Retinal pigment epithelial cell (primary cell): ENCODE measurements around the gene NRAS.

Experiments used
- DNase-seq: peaks from one replicate; pipeline ENCODE4 v3.0.0-alpha.2; 2010; ENCODE audit warnings: low read depth
- H3K4me3 ChIP-seq: 2 replicates; pipeline ENCODE4 v1.5.1; 2011; ENCODE audit warnings: mild to moderate bottlenecking, low read length, control low read depth, moderate library complexity
- TF ChIP-seq, protein P1 (sequence below): conservative IDR thresholded peaks from 2 replicates; pipeline ENCODE4 v1.5.1; 2011; ENCODE audit warnings: low read depth, low read length, control low read depth, inconsistent platforms

Gene NRAS

DNA sequence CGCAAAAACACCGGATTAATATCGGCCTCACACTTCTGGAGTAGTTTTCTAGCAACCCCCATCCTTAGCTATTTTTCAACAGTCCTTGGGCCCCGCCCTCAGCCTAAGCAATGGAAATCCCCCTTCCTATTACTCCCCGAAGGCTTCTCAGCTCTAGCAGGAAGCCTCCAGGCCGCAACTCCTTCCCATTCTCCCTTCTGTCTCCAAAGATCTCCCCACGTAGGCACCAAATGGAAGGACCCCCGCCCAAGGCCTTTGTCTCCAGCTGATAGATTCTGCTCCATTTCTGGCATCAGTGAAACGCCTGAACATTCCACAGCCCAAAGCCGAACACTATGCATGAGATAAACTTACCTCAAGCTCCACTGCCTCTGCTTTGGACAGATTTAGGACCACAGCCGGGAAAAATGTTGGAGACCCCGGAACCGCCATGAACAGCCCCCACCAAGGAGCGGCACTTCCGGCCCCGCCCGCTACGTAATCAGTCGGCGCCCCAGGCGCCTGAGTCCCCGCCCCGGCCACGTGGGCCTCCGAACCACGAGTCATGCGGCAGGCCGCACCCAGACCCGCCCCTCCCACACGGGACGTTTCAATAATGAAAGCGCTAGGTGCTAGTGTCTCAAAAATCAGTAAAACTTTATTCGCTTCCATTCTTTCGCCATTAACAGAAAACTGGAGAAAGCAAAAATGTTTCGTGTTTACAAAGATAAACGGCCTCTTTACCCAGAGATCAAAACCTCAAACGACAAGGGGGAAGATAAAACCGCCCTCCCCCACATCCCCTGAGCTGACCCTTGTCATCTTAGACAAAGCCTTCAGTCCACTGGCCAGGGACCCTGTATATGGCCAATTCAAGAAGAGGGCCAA, at the start of gene NRAS:
Gene NRAS (minus strand): TSS at position 468 of the 867 bp plus-strand sequence. CDS start 611 bp downstream, outside the sequence.
- peak within 1 kb of the TSS; percentile 100 for H3K4me3 ChIP-seq
- TF ChIP-seq, protein P1, sequence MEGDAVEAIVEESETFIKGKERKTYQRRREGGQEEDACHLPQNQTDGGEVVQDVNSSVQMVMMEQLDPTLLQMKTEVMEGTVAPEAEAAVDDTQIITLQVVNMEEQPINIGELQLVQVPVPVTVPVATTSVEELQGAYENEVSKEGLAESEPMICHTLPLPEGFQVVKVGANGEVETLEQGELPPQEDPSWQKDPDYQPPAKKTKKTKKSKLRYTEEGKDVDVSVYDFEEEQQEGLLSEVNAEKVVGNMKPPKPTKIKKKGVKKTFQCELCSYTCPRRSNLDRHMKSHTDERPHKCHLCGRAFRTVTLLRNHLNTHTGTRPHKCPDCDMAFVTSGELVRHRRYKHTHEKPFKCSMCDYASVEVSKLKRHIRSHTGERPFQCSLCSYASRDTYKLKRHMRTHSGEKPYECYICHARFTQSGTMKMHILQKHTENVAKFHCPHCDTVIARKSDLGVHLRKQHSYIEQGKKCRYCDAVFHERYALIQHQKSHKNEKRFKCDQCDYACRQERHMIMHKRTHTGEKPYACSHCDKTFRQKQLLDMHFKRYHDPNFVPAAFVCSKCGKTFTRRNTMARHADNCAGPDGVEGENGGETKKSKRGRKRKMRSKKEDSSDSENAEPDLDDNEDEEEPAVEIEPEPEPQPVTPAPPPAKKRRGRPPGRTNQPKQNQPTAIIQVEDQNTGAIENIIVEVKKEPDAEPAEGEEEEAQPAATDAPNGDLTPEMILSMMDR = no peak
- DNase-seq = peak; percentile 67

DNA sequence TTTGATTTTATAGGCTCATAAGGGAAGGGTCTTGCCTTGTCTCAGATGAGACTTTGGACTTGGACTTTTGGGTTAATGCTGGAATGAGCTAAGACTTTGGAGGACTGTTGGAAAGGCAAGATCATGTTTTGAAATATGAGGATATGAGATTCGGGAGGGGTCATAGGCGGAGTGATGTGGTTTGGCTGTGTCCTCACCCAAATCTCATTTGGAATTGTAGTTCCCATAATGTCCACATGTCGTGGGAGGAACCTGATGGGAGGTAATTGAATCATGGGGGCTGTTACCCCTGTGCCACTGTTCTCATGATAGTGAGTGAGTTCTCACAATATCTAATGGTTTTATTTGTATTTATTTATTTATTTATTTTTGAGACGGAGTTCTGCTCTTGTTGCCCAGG, 48.1 kb upstream of the NRAS start:
- H3K4me3 ChIP-seq = no peak overlapping the region
- TF ChIP-seq, protein P1 = no peak
- no peak for DNase-seq

DNA sequence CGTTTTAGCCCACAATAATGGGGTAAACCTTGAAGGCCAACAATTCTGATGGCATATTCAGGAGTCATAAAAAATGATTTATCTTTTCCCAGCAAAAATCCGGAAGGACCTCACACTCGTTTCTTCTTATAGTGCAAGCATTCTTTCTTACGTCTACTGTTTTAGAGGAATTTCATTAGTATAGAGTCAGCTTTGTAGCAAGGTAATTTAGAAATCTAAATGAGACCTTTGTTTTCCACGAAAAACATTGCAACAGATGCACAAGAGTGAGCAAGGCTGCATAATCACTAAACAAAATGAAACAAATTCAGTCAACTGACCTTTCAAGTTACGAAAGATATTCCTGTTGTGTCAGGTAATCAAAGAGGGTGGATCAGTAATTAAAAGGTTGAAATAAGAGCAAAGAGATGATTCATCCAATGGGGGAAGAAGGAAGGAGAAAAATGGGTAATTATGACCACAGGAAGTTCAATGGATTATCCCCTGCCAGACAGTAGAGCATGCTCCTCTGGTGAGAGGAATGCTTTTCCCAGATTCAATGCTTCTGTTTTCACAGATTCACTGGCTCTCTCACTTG, 41.8 kb upstream of the NRAS start:
- DNase-seq = no peak
- H3K4me3 ChIP-seq = peak overlapping the region; percentile 100
- TF ChIP-seq, protein P1 = no peak

DNA sequence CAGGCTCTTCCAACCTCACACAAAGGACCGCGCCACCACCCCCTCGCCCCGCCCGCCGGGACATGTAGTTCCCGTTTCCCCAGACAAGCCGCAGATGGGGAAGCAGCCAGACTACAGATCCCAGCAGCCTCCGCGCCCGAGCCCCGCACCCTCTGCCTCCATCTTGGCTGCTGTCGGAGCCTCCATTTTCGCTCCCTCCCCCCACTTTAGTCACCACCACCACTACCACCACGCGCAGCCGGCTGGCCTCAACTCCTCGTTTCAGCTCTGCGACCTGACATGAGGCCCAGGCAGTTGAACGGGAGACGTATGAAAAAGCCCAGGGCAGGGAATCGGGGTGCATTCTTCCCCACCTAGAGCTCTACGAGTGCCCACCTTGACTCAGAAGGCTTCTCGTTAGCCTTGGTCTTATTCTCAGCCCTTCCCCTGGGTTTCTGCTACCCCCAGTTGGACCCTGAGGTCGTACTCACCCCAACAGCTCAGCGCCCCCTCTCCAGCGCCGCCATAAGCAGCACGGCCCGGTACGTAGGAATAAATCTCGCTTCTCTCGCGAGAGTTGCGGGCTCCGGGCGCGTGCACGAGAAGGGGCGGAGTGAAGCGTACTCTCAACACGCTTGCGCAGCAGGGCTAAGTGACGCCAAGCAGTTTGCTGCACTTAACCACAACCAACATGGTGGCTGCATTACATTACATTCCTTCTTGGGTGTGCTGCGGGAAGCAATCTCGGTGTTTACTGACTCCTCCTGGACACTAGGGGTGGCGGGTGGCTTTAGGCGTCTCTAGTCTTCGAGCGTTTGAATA, 41.1 kb upstream of the NRAS start, which contains the start of gene CSDE1:
Gene CSDE1 (minus strand): TSS at position 530 of the 801 bp plus-strand sequence. CDS start 18,094 bp downstream, outside the sequence.
- TF ChIP-seq, protein P1 = peak; percentile 72
- DNase-seq = peak; percentile 96
- peak within 1 kb of the TSS; percentile 100 for H3K4me3 ChIP-seq

DNA sequence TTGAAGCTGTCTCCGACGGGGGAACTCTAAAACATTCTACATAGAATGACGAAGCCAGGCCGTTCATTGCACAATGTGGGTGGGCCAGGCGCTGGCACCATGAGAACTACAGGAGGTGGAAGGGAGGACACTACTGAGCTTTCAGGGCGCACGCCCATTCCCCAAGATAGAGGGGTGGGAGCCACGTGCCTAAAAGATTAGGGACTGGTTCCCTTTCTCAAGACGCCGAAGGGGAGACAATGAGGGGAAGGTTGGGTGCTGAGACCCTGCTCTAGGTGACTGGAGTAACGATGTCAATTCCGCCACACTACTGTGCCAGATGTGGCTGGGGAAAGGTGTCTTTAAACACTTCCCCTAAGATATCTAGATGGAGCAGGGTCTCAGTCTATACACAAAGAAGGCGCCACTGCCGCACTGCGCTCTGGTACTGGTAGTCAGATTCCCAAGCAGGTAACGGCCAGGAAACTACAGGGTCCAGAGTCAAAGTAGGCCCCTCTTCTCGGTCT, 40.4 kb upstream of the NRAS start:
- no peak for DNase-seq
- peak overlapping the region; percentile 100 for H3K4me3 ChIP-seq

DNA sequence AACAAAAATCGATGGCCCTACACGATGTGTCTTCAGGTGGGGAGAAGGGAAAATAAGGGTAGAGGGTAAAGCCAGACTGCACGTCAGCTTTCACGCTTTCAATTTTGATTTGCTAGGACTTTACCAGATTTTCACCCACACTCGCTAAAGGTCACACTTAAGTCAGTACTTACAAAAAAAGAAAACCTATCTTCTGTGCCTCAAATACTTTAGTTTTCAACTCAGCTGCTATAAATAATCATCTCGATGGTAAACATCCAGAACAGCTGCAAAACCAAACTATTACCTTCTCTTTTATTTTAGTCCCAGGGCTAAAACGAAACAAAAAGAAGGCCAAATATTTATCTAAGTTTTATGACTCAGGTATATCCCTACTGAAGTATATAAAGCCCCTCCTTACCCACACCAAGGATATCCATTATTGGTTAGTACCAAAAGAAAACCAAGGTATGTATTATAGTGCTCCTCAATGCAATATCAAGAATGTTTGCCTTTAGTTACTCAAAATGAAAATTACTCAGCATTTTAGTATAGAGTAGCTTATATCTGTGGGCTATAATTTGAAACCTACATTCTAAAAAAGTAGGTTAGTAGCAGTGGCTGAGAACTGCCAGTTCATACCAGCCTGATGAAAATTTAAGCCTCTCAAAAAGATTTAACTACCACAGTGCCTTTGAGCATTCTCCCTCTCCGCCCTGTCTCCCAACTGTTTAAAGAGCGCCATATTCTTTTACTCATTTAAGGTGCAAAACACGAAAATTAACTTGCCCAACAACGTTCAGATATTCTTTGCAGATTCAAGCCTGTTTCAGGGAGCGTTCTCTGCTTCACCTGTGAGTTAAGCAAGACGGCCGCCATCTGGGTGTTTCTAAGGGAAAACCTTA, 39.7 kb upstream of the NRAS start:
- TF ChIP-seq, protein P1 = no peak
- peak overlapping the region; percentile 100 for H3K4me3 ChIP-seq
- no peak for DNase-seq

More for the DNA sequence above, 40.4 kb upstream of the NRAS start:
- TF ChIP-seq, protein P1 = no peak
